ENCODE measurements around the gene PELI1. TPM values are rescaled to one million over a fixed set of nuclear protein-coding genes. Genes with fewer than 3 reads are reported as not detected.

Gene PELI1
- total RNA-seq, 1 experiment from 2014 or later: 53.5 TPM

Other genes with a start within 250 kb of the PELI1 start
- 12.4 to 14.6 TPM (median 13.5 TPM) in 3 replicates for gene VPS54, start 125.0 kb downstream of the PELI1 start, total RNA-seq (2021)

All from WTC11 (cell line).